OCI-LY3 (cell line): ENCODE data around the gene HEXD.

Experiments used
- EZH2phosphoT487 ChIP-seq: fragments of 200-600 bp; shearing (Covaris generic); IDR thresholded peaks from 2 replicates; pipeline ENCODE4 v1.6.1; 2018; ENCODE audit warnings: antibody characterized with exemption, mixed run types, low read depth
- TF ChIP-seq, protein P1 (sequence below): fragments of 200-600, 300-600 bp; sonication (generic); IDR thresholded peaks from 2 replicates; pipeline ENCODE4 v1.5.1; 2014; ENCODE audit warnings: antibody characterized with exemption, low read length, low read depth

DNA sequence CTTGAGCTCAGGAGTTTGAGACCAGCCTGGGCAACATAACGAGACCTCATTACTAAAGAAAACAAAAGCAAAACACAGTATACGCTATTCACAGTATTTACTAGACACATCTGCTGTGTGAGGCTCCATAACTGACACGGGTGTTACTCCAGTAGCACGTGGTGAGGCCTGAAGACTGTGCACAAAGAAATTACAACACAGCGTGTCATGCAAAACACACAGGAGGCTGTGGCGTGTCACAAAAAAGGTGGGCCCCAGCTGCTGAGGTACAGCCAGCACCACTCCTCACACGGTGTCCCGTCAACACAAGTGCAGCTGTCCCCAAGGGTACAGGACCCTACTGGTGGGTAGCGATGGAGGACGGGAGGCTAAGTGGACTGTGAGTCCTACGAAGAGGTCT, 29.7 kb downstream of the HEXD start:
- TF ChIP-seq, protein P1, sequence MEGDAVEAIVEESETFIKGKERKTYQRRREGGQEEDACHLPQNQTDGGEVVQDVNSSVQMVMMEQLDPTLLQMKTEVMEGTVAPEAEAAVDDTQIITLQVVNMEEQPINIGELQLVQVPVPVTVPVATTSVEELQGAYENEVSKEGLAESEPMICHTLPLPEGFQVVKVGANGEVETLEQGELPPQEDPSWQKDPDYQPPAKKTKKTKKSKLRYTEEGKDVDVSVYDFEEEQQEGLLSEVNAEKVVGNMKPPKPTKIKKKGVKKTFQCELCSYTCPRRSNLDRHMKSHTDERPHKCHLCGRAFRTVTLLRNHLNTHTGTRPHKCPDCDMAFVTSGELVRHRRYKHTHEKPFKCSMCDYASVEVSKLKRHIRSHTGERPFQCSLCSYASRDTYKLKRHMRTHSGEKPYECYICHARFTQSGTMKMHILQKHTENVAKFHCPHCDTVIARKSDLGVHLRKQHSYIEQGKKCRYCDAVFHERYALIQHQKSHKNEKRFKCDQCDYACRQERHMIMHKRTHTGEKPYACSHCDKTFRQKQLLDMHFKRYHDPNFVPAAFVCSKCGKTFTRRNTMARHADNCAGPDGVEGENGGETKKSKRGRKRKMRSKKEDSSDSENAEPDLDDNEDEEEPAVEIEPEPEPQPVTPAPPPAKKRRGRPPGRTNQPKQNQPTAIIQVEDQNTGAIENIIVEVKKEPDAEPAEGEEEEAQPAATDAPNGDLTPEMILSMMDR: no peak
- no peak for TF ChIP-seq EZH2phosphoT487
